Peyer's patch (tissue), 4 donors: ENCODE data around the gene RNF11. TPM values are rescaled to one million over a fixed set of nuclear protein-coding genes. Genes with fewer than 3 reads are reported as not detected.

Experiments
- DNase-seq, 3 donors: peaks; one replicate each; pipeline ENCODE4 v3.0.0-alpha.2; 2017 to 2019
- H3K27ac ChIP-seq, 4 donors: fragments of 200-600 bp; sonication (generic); one replicate each; pipeline ENCODE4 v1.5.1; 2016 to 2019
- H3K27me3 ChIP-seq, 2 donors: fragments of 200-600 bp; sonication (generic); one replicate each; pipeline ENCODE4 v1.5.1; 2019
- H3K36me3 ChIP-seq, 3 donors: fragments of 200-600 bp; sonication (generic); one replicate each; pipeline ENCODE4 v1.5.1; 2016 to 2019
- H3K4me1 ChIP-seq, 4 donors: fragments of 200-600 bp; sonication (generic); one replicate each; pipeline ENCODE4 v1.5.1; 2016 to 2019
- H3K4me3 ChIP-seq, 4 donors: fragments of 200-600 bp; sonication (generic); 1 replicate in 3 of 4; 2 replicates in 1 of 4; pipeline ENCODE4 v1.5.1; 2016 to 2019; ENCODE audit warnings: mild to moderate bottlenecking in 1 of 4
- H3K9me3 ChIP-seq, 4 donors: fragments of 200-600 bp; sonication (generic); one replicate each; pipeline ENCODE4 v1.5.1; 2016 to 2019; ENCODE audit warnings: mild to moderate bottlenecking in 1 of 4
- POLR2A ChIP-seq, 2 donors: fragments of 450-650 bp; IDR thresholded peaks; one replicate each; pipeline ENCODE4 v1.5.1; 2017; ENCODE audit warnings: antibody characterized with exemption in 2 of 2, mild to moderate bottlenecking in 2 of 2, moderate library complexity in 2 of 2
- total RNA-seq, 4 donors: library from RNA; depleted of rRNA; stranded (reverse); fragments of >200 nt; gene quantifications; one replicate each; pipeline ENCODE4 v1.1.0, GENCODE V29; 2016
- TF ChIP-seq, protein P1 (sequence below), 6 experiments: fragments of 450-650 bp in 4 of 6; fragments of 200-600 bp in 2 of 6; sonication (generic) in 1 of 6; IDR thresholded peaks; one replicate each; pipeline ENCODE4 v1.5.1; 2017 to 2019; ENCODE audit warnings: antibody characterized with exemption in 6 of 6, mild to moderate bottlenecking in 3 of 6, moderate library complexity in 1 of 6

Gene RNF11
- total RNA-seq, 4 donors from 2014 or later: 58.6 to 101 (median 75.6) TPM

DNA sequence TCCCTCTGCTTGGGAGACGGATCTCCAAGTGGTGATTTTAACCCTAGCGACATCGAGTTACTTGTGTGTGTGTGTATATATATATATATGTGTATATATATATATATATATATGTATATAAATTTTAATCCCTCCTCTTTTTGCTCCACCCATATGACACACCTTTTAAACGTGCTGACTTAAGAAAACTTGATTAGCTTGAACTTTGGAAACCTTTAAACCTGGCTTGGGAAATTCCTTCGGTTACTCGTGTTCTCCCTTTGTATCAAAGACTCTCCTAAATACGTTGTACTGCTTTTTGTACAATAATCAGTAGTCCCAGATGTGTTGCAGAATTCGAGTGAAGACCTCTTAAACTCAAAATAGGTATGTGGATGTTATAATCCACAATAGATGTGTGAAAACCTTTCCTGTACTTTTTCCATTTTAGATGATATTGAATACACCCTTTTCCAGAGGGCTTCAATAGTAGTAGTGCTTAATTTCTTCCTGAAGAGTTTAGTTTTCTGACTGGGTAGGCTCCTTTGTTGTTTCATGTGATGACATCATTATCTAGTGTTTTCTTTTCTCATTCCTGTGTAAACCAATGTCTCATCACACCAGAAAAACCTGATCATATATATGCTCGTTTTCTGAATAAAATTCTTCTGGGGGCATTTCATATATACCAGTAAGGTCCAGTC, 1.4 kb downstream of the RNF11 start:
- DNase-seq: no peak
- Histone ChIP-seq H3K4me1 (peaks cover 0 to 49% (median 9%) of the 10 kb centered on the region in 4 donors), H3K27me3 (no peaks in the 10 kb centered on the region), H3K36me3 (no peaks in the 10 kb centered on the region), H3K4me3 (peak overlapping the region; percentile 82 to 96 (median 88)), H3K9me3 (no peaks in the 10 kb centered on the region), H3K27ac (peak overlapping the region in 3 of 4 donors; percentile 97 to 98 (median 97))
- TF ChIP-seq, protein P1, sequence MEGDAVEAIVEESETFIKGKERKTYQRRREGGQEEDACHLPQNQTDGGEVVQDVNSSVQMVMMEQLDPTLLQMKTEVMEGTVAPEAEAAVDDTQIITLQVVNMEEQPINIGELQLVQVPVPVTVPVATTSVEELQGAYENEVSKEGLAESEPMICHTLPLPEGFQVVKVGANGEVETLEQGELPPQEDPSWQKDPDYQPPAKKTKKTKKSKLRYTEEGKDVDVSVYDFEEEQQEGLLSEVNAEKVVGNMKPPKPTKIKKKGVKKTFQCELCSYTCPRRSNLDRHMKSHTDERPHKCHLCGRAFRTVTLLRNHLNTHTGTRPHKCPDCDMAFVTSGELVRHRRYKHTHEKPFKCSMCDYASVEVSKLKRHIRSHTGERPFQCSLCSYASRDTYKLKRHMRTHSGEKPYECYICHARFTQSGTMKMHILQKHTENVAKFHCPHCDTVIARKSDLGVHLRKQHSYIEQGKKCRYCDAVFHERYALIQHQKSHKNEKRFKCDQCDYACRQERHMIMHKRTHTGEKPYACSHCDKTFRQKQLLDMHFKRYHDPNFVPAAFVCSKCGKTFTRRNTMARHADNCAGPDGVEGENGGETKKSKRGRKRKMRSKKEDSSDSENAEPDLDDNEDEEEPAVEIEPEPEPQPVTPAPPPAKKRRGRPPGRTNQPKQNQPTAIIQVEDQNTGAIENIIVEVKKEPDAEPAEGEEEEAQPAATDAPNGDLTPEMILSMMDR (IDR thresholded peaks at IDR 0.05): no peak
- no peak for TF ChIP-seq POLR2A (IDR thresholded peaks at IDR 0.05)

DNA sequence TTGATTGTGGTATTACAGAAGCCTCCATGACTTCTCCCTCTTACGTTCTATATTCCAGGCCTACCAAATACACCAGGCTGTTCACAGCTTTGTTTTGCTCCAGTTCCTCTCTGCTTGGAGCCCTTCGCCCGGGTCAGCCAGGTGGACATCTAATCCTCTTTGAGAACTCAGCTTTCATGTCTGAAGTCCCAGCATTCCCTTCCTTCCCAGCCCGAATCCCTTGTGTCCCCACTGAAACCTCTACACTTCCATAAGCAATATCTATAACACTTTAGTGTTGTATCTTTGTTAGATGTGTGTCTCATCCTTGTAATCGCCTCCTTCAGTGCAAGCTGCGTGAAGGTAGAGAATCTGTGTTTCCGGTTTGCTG, 1.9 kb downstream of the RNF11 start:
- no peaks in the 10 kb centered on the region for H3K36me3 ChIP-seq
- peak overlapping the region in 3 of 4 donors; percentile 82 to 96 (median 89) for H3K4me3 ChIP-seq
- H3K27me3 ChIP-seq: no peaks in the 10 kb centered on the region
- H3K27ac ChIP-seq: peak overlapping the region in 3 of 4 donors; percentile 74 to 97 (median 97)
- no peak for DNase-seq
- peaks cover 0 to 52% (median 9%) of the 10 kb centered on the region in 4 donors for H3K4me1 ChIP-seq
- no peaks in the 10 kb centered on the region for H3K9me3 ChIP-seq
- TF ChIP-seq POLR2A (IDR thresholded peaks at IDR 0.05): no peak
- TF ChIP-seq, protein P1 (IDR thresholded peaks at IDR 0.05): no peak

DNA sequence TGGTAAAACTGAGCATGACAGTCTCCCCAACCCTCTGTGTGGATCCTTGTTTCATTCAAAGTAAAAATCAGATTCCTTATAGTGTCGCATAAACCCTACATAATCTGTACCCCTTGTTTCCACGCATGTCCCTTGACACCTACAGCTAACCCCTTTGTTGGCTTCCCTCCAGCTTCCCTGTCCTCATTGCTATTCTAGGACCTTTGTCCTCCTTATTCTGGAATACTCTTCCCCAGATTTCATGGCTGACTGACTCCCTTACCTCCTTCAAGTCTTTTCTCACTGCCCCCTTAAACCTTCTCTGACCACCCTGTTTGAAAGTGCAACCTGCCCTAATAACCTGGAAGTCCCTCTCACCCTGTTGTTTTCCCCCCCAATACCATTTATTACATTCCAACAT, 4.0 kb downstream of the RNF11 start:
- peaks cover 0 to 47% (median 7%) of the 10 kb centered on the region in 4 donors for H3K4me1 ChIP-seq
- DNase-seq: peak in 1 of 3 donors; percentile 71
- no peak overlapping the region for H3K4me3 ChIP-seq

DNA sequence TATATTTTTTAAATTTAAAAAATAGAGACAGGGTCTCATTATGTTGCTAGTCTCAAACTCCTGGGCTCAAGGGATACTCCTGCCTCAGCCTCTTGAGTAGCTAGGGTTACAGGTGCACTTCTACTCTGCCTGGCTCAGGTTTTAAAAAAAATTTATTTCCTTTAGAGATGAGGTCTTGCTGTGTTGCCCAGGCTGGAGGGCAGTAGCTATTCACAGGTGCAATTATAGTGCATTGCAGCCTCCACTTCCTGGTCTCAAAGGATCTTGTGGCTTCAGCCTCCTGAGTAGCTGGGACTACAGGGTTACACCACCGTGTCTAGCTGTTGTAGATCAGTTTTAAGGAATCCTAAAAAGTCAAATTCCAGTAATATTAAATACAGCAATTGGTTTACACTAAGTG, 5.0 kb downstream of the RNF11 start:
- TF ChIP-seq, protein P1 (IDR thresholded peaks at IDR 0.05): no peak
- Histone ChIP-seq H3K9me3 (no peaks in the 10 kb centered on the region), H3K4me1 (peaks cover 0 to 42% (median 2%) of the 10 kb centered on the region in 4 donors), H3K36me3 (no peaks in the 10 kb centered on the region), H3K4me3 (no peak overlapping the region), H3K27me3 (no peaks in the 10 kb centered on the region), H3K27ac (no peak overlapping the region)
- DNase-seq: no peak

More for the DNA sequence above, 4.0 kb downstream of the RNF11 start:
- peak overlapping the region in 1 of 4 donors; percentile 12 for H3K27ac ChIP-seq
- TF ChIP-seq, protein P1 (IDR thresholded peaks at IDR 0.05): no peak
- H3K36me3 ChIP-seq: no peaks in the 10 kb centered on the region
- no peaks in the 10 kb centered on the region for H3K9me3 ChIP-seq
- H3K27me3 ChIP-seq: no peaks in the 10 kb centered on the region

DNA sequence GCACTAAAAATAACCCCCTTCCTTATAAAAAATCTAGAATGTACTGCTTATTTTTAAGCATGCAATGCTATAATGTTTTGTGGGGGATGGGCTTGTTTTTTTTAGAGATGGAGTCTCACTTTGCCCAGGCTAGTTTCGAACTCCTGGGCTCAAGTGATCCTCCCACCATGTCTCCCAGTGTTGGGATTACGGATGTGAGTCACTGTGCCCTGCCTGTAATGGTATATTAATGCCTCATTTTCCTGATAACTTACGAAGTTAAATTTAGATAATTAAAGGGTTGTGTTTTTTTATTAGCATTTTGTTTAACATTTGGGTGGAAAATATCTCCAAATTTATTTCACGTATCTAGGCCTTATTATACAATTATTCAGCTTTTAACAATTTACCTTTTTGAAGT, 6.5 kb downstream of the RNF11 start:
- DNase-seq: no peak
- no peaks in the 10 kb centered on the region for H3K27me3 ChIP-seq
- TF ChIP-seq, protein P1 (IDR thresholded peaks at IDR 0.05): no peak
- no peak for TF ChIP-seq POLR2A (IDR thresholded peaks at IDR 0.05)

More for the DNA sequence above, 6.5 kb downstream of the RNF11 start:
- H3K27ac ChIP-seq: no peak overlapping the region
- H3K4me1 ChIP-seq: peaks cover 0 to 46% (median 2%) of the 10 kb centered on the region in 4 donors
- H3K4me3 ChIP-seq: no peak overlapping the region
- H3K9me3 ChIP-seq: no peaks in the 10 kb centered on the region
- H3K36me3 ChIP-seq: no peaks in the 10 kb centered on the region
